Measurements from ENCODE around the gene ANKRD60.
A peak's percentile ranks its signal among the peaks of the same experiment; 100 is the strongest.

The ANKRD60 gene

GRCh38 chr20:58228484-58229197, at the start of gene ANKRD60:
Gene ANKRD60, minus strand, starts transcription at chr20:58228653. Its CDS starts 0 bp downstream, at chr20:58228653.
- peak; percentile 36 for DNase-seq

- DNase-seq, result no peak
Observed at GRCh38 chr20:58277578-58278472, 49.4 kb upstream of the ANKRD60 start.

- DNase-seq, result no peak
Observed at GRCh38 chr20:58277107-58277506, 48.7 kb upstream of the ANKRD60 start.

GRCh38 chr20:58274384-58274783, 45.9 kb upstream of the ANKRD60 start:
- no peak for DNase-seq

GRCh38 chr20:58271606-58272351, 43.3 kb upstream of the ANKRD60 start:
- no peak for DNase-seq

GRCh38 chr20:58268936-58269619, 40.6 kb upstream of the ANKRD60 start:
- DNase-seq, result no peak

GRCh38 chr20:58268421-58268821, 40.0 kb upstream of the ANKRD60 start:
- DNase-seq, result no peak

GRCh38 chr20:58267389-58268215, 39.1 kb upstream of the ANKRD60 start:
- DNase-seq, result no peak

- DNase-seq, result no peak
Observed at GRCh38 chr20:58264271-58264670, 35.8 kb upstream of the ANKRD60 start.

GRCh38 chr20:58261660-58262059, 33.2 kb upstream of the ANKRD60 start:
- DNase-seq, result no peak

GRCh38 chr20:58260006-58260405, 31.6 kb upstream of the ANKRD60 start:
- no peak for DNase-seq

GRCh38 chr20:58256842-58257241, 28.4 kb upstream of the ANKRD60 start:
- no peak for DNase-seq

- DNase-seq, result no peak
Observed at GRCh38 chr20:58256307-58256706, 27.9 kb upstream of the ANKRD60 start.

- DNase-seq, result no peak
Observed at GRCh38 chr20:58254890-58255289, 26.4 kb upstream of the ANKRD60 start.

- no peak for DNase-seq
Observed at GRCh38 chr20:58251979-58252591, 23.6 kb upstream of the ANKRD60 start.

GRCh38 chr20:58251348-58251978, 23.0 kb upstream of the ANKRD60 start:
- DNase-seq, result no peak

- DNase-seq, result no peak
Observed at GRCh38 chr20:58246346-58246745, 17.9 kb upstream of the ANKRD60 start.

- DNase-seq, result no peak
Observed at GRCh38 chr20:58245931-58246330, 17.5 kb upstream of the ANKRD60 start.

- DNase-seq, result no peak
Observed at GRCh38 chr20:58245181-58245891, 16.9 kb upstream of the ANKRD60 start.

GRCh38 chr20:58244517-58245030, 16.1 kb upstream of the ANKRD60 start:
- DNase-seq, result no peak

Data from CD4-positive, alpha-beta T cell treated with Interleukin-17A for 4 hours (primary cell).